ENCODE data around the gene CDX1.

CDX1 gene

GRCh38 chr5:150178262-150178661 lies 11.7 kb downstream of the CDX1 start:
- no peaks in the 10 kb centered on the region for H3K36me3 ChIP-seq (ENCODE audit: low read length)
- no peak overlapping the region for H3K4me2 ChIP-seq (ENCODE audit: low read depth, low read length, poor library complexity, severe bottlenecking)
- no peak for TF ChIP-seq EZH2phosphoT487 (conservative IDR thresholded peaks at IDR 0.05; ENCODE audit: low read length)
- TF ChIP-seq CTCF (IDR thresholded peaks at IDR 0.05; ENCODE audit: insufficient read depth, low read length, poor library complexity, severe bottlenecking) = no peak

DNA sequence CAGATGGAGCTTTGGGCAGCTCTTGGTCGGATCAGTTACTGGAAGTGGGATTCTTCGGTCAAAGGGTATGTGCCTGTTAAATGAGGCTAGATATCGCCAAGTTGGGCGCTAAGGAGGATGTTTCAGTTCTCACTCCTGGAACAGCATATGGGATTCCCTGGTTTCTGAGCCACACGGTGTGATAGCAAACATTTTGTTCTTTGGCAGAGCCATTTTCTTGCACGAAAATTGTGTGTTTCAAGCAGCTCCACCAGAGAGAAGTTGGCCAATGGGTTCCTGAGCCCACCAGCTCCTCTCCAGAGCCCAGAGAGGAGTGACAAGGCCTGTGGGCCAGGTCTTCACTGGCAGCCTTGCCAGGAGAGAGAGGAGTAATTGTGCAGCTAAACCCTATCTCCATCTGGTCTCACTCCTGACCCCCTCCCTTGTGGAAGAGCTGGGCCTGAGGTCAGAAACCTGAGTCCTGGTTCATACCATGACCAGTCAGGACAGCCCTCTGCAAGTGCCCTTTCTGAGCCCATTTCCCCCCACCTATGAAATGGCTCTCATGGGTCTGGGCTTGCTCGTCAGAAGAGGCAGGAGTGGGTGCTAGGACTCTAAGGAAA lies 12.5 kb downstream of the CDX1 start:
- H3F3A ChIP-seq (ENCODE audit: insufficient read depth) = no peaks in the 10 kb centered on the region
- no peak overlapping the region for H3K4me3 ChIP-seq (ENCODE audit: insufficient read depth, low read length, poor library complexity, severe bottlenecking)
- no peak overlapping the region for H3K9ac ChIP-seq (ENCODE audit: low read length)
- H3K27ac ChIP-seq (ENCODE audit: low read depth, low read length) = no peak overlapping the region
- no peaks in the 10 kb centered on the region for H4K20me1 ChIP-seq (ENCODE audit: low read depth, low read length)
- no peaks in the 10 kb centered on the region for H3K36me3 ChIP-seq (ENCODE audit: low read length)
- H2AFZ ChIP-seq (ENCODE audit: low read depth, low read length, severe bottlenecking) = no peak overlapping the region
- H3K79me2 ChIP-seq (ENCODE audit: insufficient read depth, low read length) = no peaks in the 10 kb centered on the region
- H3K9me2 ChIP-seq (replicated peaks; ENCODE audit: insufficient read depth, low read length) = no peaks in the 10 kb centered on the region
- H3K27me3 ChIP-seq (ENCODE audit: low read length) = no peaks in the 10 kb centered on the region
- no peak for TF ChIP-seq CTCF (IDR thresholded peaks at IDR 0.05; ENCODE audit: insufficient read depth, low read length, poor library complexity, severe bottlenecking)
- no peak for TF ChIP-seq EZH2phosphoT487 (conservative IDR thresholded peaks at IDR 0.05; ENCODE audit: low read length)
- no peaks in the 10 kb centered on the region for H3K9me3 ChIP-seq (ENCODE audit: insufficient read depth, low read length)
- no peak overlapping the region for H3K4me2 ChIP-seq (ENCODE audit: low read depth, low read length, poor library complexity, severe bottlenecking)

More at GRCh38 chr5:150178262-150178661, 11.7 kb downstream of the CDX1 start:
- no peak overlapping the region for H3K27ac ChIP-seq (ENCODE audit: low read depth, low read length)
- H3K79me2 ChIP-seq (ENCODE audit: insufficient read depth, low read length) = no peaks in the 10 kb centered on the region
- H3K9ac ChIP-seq (ENCODE audit: low read length) = no peak overlapping the region
- H3K27me3 ChIP-seq (ENCODE audit: low read length) = no peaks in the 10 kb centered on the region
- H3K9me2 ChIP-seq (replicated peaks; ENCODE audit: insufficient read depth, low read length) = no peaks in the 10 kb centered on the region
- no peak overlapping the region for H3K4me3 ChIP-seq (ENCODE audit: insufficient read depth, low read length, poor library complexity, severe bottlenecking)
- H3K9me3 ChIP-seq (ENCODE audit: insufficient read depth, low read length) = no peaks in the 10 kb centered on the region
- no peak overlapping the region for H2AFZ ChIP-seq (ENCODE audit: low read depth, low read length, severe bottlenecking)
- H3F3A ChIP-seq (ENCODE audit: insufficient read depth) = no peaks in the 10 kb centered on the region
- H4K20me1 ChIP-seq (ENCODE audit: low read depth, low read length) = no peaks in the 10 kb centered on the region

- H3K36me3 ChIP-seq (ENCODE audit: low read length) = no peaks in the 10 kb centered on the region
- H3K9me2 ChIP-seq (replicated peaks; ENCODE audit: insufficient read depth, low read length) = no peaks in the 10 kb centered on the region
- H3K9me3 ChIP-seq (ENCODE audit: insufficient read depth, low read length) = no peaks in the 10 kb centered on the region
- H3K27me3 ChIP-seq (ENCODE audit: low read length) = no peaks in the 10 kb centered on the region
- no peak overlapping the region for H3K4me3 ChIP-seq (ENCODE audit: insufficient read depth, low read length, poor library complexity, severe bottlenecking)
- TF ChIP-seq CTCF (IDR thresholded peaks at IDR 0.05; ENCODE audit: insufficient read depth, low read length, poor library complexity, severe bottlenecking) (no peak), EZH2phosphoT487 (conservative IDR thresholded peaks at IDR 0.05; ENCODE audit: low read length) (no peak)
- H3K4me2 ChIP-seq (ENCODE audit: low read depth, low read length, poor library complexity, severe bottlenecking) = no peak overlapping the region
- H4K20me1 ChIP-seq (ENCODE audit: low read depth, low read length) = no peaks in the 10 kb centered on the region
- H3K9ac ChIP-seq (ENCODE audit: low read length) = no peak overlapping the region
- H2AFZ ChIP-seq (ENCODE audit: low read depth, low read length, severe bottlenecking) = no peak overlapping the region
- H3K27ac ChIP-seq (ENCODE audit: low read depth, low read length) = no peak overlapping the region
- H3K79me2 ChIP-seq (ENCODE audit: insufficient read depth, low read length) = no peaks in the 10 kb centered on the region
- H3F3A ChIP-seq (ENCODE audit: insufficient read depth) = no peaks in the 10 kb centered on the region
These were observed 13.9 kb downstream of the CDX1 start for GRCh38 chr5:150180241-150181026.

All from SU-DHL-6 (cell line).